ENCODE measurements around the gene DAZAP1.
A peak's percentile ranks its signal among the peaks of the same experiment; 100 is the strongest.

Gene DAZAP1

GRCh38 chr19:1402411-1403070, 4.8 kb upstream of the DAZAP1 start:
- Histone ChIP-seq H3K27me3 (ENCODE audit: control insufficient read depth, insufficient read depth, low read length, poor library complexity, severe bottlenecking) (peaks cover 4% of the 10 kb centered on the region), H3K27ac (ENCODE audit: insufficient read depth, low read depth, low read length, poor library complexity, severe bottlenecking) (no peak overlapping the region), H3K4me1 (ENCODE audit: control insufficient read depth, insufficient read depth, low read length) (no peaks in the 10 kb centered on the region), H3K9me3 (ENCODE audit: control insufficient read depth, low read length) (no peaks in the 10 kb centered on the region), H3K36me3 (ENCODE audit: control insufficient read depth, insufficient read depth, low read length) (no peaks in the 10 kb centered on the region), H3K4me3 (ENCODE audit: insufficient read depth, low read depth, low read length) (no peak overlapping the region)
- WGBS, 2 experiments = 90% methylated on average over 25 of the region's 25 CpGs

DNA sequence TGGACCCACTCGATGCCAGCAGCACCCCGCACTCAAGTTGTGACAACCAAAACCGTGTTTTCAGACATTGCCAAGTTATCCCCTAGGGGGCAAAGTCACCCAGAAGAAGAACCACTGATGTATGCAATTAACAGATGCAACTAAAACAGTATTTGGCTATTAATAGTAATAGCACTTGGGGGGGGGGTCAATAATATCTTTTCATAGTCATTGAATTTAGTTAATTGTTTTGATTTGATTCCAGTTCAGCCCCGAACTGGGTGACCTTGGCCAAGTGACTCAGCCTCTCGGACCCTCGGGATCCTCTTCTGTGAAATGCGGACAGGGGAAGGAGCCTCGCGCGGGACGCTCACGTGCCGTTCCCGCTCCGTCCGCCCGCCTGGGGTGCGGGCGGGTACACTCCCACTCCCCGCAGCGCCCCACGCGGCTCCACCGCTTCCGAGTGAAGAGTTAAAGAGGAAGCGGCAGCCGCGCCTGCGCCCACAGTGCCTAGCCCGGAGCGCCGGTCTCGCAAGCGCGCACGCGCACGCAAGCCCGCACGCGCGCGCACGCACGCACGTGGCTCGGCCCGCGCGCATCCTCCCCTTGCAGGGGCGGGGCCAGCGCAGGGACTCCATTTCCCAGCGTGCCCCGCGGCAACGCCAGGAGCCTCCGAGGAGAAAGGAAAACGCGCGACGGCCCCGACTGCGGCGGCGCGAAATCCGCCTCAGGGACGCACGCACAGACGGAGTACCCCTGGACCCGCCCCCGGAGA, 435 bp upstream of the DAZAP1 start:
- H3K27ac ChIP-seq (ENCODE audit: insufficient read depth, low read depth, low read length, poor library complexity, severe bottlenecking) = no peak overlapping the region
- H3K27me3 ChIP-seq (ENCODE audit: control insufficient read depth, insufficient read depth, low read length, poor library complexity, severe bottlenecking) = no peaks in the 10 kb centered on the region
- peak overlapping the region; percentile 92 for H3K4me3 ChIP-seq (ENCODE audit: insufficient read depth, low read depth, low read length)
- H3K4me1 ChIP-seq (ENCODE audit: control insufficient read depth, insufficient read depth, low read length) = peaks cover 28% of the 10 kb centered on the region
- WGBS, 2 experiments = 1% methylated on average over 72 of the region's 72 CpGs
- H3K9me3 ChIP-seq (ENCODE audit: control insufficient read depth, low read length) = no peaks in the 10 kb centered on the region
- no peaks in the 10 kb centered on the region for H3K36me3 ChIP-seq (ENCODE audit: control insufficient read depth, insufficient read depth, low read length)

DNA sequence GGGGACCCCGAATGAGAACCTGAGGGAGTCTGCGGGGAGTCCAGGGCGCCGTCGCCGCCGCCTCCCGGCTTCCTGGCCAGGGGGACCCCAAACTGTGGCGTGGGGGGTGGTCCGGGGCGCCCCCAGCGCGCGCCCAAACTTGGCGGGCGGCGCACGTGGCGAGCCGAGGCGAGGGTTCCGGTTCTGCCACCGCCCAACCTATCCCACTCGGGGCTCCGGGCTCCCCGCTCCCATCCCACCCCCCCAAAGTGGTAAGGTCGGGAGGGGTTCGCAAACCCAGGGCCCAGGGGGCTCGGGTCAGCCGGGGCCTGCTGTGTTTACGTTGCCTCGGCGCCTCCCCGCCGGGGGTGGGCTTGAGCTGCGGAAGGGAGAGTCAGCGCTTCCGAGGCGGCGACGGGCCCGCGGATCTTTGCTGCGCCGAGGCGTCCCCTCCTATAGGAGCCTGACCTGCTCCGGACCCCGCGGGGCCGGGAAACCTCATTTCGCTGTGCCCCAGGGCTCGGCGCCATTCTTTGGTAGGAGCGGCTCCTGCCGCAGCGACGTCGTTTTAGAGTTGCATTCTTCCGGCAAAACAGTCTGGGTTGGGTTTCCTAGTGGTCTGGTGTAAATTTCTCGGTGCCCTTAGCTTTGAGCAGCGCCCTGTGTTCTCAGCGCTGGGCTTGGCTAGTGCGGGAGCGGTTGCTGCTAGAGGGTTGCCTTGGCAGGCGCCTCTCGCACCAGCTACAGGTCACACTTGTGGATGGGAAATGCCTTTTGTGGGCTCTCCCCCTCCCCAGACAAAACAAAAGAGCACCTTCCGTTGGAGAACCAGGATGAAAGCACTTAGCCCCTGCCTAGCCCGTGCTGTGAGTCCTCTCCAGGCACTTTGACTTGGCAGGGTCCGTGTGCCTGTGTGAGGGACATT, 1.2 kb downstream of the DAZAP1 start:
- WGBS, 2 experiments = 2% methylated on average over 69 of the region's 69 CpGs
- peaks cover 28% of the 10 kb centered on the region for H3K4me1 ChIP-seq (ENCODE audit: control insufficient read depth, insufficient read depth, low read length)
- peak overlapping the region; percentile 92 for H3K4me3 ChIP-seq (ENCODE audit: insufficient read depth, low read depth, low read length)
- H3K36me3 ChIP-seq (ENCODE audit: control insufficient read depth, insufficient read depth, low read length) = no peaks in the 10 kb centered on the region
- no peaks in the 10 kb centered on the region for H3K9me3 ChIP-seq (ENCODE audit: control insufficient read depth, low read length)
- H3K27ac ChIP-seq (ENCODE audit: insufficient read depth, low read depth, low read length, poor library complexity, severe bottlenecking) = no peak overlapping the region
- no peaks in the 10 kb centered on the region for H3K27me3 ChIP-seq (ENCODE audit: control insufficient read depth, insufficient read depth, low read length, poor library complexity, severe bottlenecking)

GRCh38 chr19:1409204-1410005, 2.0 kb downstream of the DAZAP1 start:
- no peaks in the 10 kb centered on the region for H3K27me3 ChIP-seq (ENCODE audit: control insufficient read depth, insufficient read depth, low read length, poor library complexity, severe bottlenecking)
- WGBS, 2 experiments = 87 to 88% methylated on average over 33 of the region's 33 CpGs
- no peaks in the 10 kb centered on the region for H3K36me3 ChIP-seq (ENCODE audit: control insufficient read depth, insufficient read depth, low read length)
- no peak overlapping the region for H3K27ac ChIP-seq (ENCODE audit: insufficient read depth, low read depth, low read length, poor library complexity, severe bottlenecking)
- H3K4me1 ChIP-seq (ENCODE audit: control insufficient read depth, insufficient read depth, low read length) = peaks cover 28% of the 10 kb centered on the region
- no peaks in the 10 kb centered on the region for H3K9me3 ChIP-seq (ENCODE audit: control insufficient read depth, low read length)
- peak overlapping the region; percentile 92 for H3K4me3 ChIP-seq (ENCODE audit: insufficient read depth, low read depth, low read length)

- no peak overlapping the region for H3K4me3 ChIP-seq (ENCODE audit: insufficient read depth, low read depth, low read length)
- no peak overlapping the region for H3K27ac ChIP-seq (ENCODE audit: insufficient read depth, low read depth, low read length, poor library complexity, severe bottlenecking)
- H3K4me1 ChIP-seq (ENCODE audit: control insufficient read depth, insufficient read depth, low read length) = peaks cover 28% of the 10 kb centered on the region
- 91 to 94% methylated on average over 23 of the region's 23 CpGs for WGBS, 2 experiments
- H3K27me3 ChIP-seq (ENCODE audit: control insufficient read depth, insufficient read depth, low read length, poor library complexity, severe bottlenecking) = no peaks in the 10 kb centered on the region
- H3K9me3 ChIP-seq (ENCODE audit: control insufficient read depth, low read length) = no peaks in the 10 kb centered on the region
- H3K36me3 ChIP-seq (ENCODE audit: control insufficient read depth, insufficient read depth, low read length) = no peaks in the 10 kb centered on the region
Observed at GRCh38 chr19:1410136-1410786, 2.9 kb downstream of the DAZAP1 start.

- Histone ChIP-seq H3K27me3 (ENCODE audit: control insufficient read depth, insufficient read depth, low read length, poor library complexity, severe bottlenecking) (no peaks in the 10 kb centered on the region), H3K4me1 (ENCODE audit: control insufficient read depth, insufficient read depth, low read length) (peaks cover 32% of the 10 kb centered on the region), H3K27ac (ENCODE audit: insufficient read depth, low read depth, low read length, poor library complexity, severe bottlenecking) (no peak overlapping the region), H3K36me3 (ENCODE audit: control insufficient read depth, insufficient read depth, low read length) (no peaks in the 10 kb centered on the region), H3K4me3 (ENCODE audit: insufficient read depth, low read depth, low read length) (no peak overlapping the region), H3K9me3 (ENCODE audit: control insufficient read depth, low read length) (no peaks in the 10 kb centered on the region)
- WGBS, 2 experiments = 94 to 95% methylated on average over 9 of the region's 9 CpGs
Observed at GRCh38 chr19:1410789-1411188, 3.4 kb downstream of the DAZAP1 start.

GRCh38 chr19:1411255-1412191, 4.1 kb downstream of the DAZAP1 start:
- 90 to 92% methylated on average over 29 of the region's 29 CpGs for WGBS, 2 experiments
- H3K9me3 ChIP-seq (ENCODE audit: control insufficient read depth, low read length) = no peaks in the 10 kb centered on the region
- no peaks in the 10 kb centered on the region for H3K36me3 ChIP-seq (ENCODE audit: control insufficient read depth, insufficient read depth, low read length)
- H3K4me3 ChIP-seq (ENCODE audit: insufficient read depth, low read depth, low read length) = no peak overlapping the region
- peaks cover 40% of the 10 kb centered on the region for H3K4me1 ChIP-seq (ENCODE audit: control insufficient read depth, insufficient read depth, low read length)
- no peak overlapping the region for H3K27ac ChIP-seq (ENCODE audit: insufficient read depth, low read depth, low read length, poor library complexity, severe bottlenecking)
- no peaks in the 10 kb centered on the region for H3K27me3 ChIP-seq (ENCODE audit: control insufficient read depth, insufficient read depth, low read length, poor library complexity, severe bottlenecking)

DNA sequence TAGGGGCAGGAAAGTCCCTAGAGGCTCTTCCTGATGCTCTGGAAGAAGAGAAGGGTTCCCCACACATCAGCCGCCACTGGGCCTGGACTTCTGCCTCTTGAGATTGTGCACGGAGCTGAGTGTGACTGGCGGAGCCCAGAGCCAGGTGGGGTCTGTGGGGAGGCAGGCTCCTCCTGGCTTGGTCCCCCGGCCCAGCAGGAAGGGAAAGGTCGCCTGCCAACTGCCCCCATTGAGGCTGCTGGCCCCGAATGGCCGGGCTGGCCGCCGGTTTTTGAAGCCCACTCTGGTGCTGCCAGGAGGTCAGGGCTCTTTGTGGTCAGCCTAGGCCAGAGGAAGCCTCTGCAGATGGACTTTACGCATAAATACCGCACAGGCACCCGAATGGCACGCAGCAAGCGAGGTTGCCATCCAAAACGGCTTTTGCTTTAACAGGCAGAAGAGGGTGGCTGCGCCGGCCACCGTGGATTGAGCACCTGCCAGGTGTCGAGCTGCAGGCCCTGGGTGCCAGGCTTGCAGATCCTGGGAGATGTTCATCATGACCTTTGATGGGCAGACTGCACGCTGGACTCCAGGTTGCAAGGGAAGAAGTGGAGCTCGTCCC, 5.0 kb downstream of the DAZAP1 start:
- Histone ChIP-seq H3K27ac (ENCODE audit: insufficient read depth, low read depth, low read length, poor library complexity, severe bottlenecking) (no peak overlapping the region), H3K36me3 (ENCODE audit: control insufficient read depth, insufficient read depth, low read length) (peaks cover under 1% of the 10 kb centered on the region)

More for the DNA sequence above, 5.0 kb downstream of the DAZAP1 start:
- Histone ChIP-seq H3K27me3 (ENCODE audit: control insufficient read depth, insufficient read depth, low read length, poor library complexity, severe bottlenecking) (no peaks in the 10 kb centered on the region), H3K4me3 (ENCODE audit: insufficient read depth, low read depth, low read length) (no peak overlapping the region), H3K4me1 (ENCODE audit: control insufficient read depth, insufficient read depth, low read length) (peaks cover 41% of the 10 kb centered on the region), H3K9me3 (ENCODE audit: control insufficient read depth, low read length) (no peaks in the 10 kb centered on the region)
- 94 to 95% methylated on average over 21 of the region's 21 CpGs for WGBS, 2 experiments
